ENCODE results near the gene TAPT1. TPM values are rescaled to one million over a fixed set of nuclear protein-coding genes. Genes with fewer than 3 reads are reported as not detected.

Gene TAPT1
- total RNA-seq, 1 donor from 2014 or later: 28.5 TPM

DNA sequence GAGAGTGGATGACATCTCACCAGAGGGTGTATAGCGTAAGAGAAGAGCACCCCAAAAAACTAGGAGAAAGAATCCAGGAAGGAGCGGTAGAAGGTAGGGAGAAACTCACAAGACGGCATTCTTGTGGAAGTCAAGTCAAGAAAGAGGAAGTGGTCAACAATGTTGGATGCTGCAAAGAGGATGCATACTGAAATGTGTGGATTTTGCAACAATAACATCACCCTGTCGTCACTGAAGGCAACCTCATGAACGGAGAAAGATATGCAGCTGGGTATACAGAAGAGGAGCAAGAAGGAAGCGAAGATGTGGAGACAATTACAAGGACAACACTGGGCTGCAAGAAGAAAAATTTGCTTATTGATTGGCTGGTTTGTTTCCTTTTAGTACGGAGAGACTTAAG is 11.4 kb upstream of the TAPT1 start:
- Histone ChIP-seq H3K27me3 (no peaks in the 10 kb centered on the region), H3K36me3 (no peaks in the 10 kb centered on the region), H3K9me3 (no peaks in the 10 kb centered on the region), H3K4me1 (no peaks in the 10 kb centered on the region), H3K4me3 (no peak overlapping the region), H3K27ac (no peak overlapping the region)
- no peak for DNase-seq (ENCODE audit: extremely low spot score in 2 of 2)
- no peak for TF ChIP-seq POLR2A (IDR thresholded peaks at IDR 0.05)
- no peak for TF ChIP-seq POLR2AphosphoS5 (IDR thresholded peaks at IDR 0.05; ENCODE audit: insufficient read depth in 1 of 2, low read depth in 1 of 2)
- TF ChIP-seq, protein P1, sequence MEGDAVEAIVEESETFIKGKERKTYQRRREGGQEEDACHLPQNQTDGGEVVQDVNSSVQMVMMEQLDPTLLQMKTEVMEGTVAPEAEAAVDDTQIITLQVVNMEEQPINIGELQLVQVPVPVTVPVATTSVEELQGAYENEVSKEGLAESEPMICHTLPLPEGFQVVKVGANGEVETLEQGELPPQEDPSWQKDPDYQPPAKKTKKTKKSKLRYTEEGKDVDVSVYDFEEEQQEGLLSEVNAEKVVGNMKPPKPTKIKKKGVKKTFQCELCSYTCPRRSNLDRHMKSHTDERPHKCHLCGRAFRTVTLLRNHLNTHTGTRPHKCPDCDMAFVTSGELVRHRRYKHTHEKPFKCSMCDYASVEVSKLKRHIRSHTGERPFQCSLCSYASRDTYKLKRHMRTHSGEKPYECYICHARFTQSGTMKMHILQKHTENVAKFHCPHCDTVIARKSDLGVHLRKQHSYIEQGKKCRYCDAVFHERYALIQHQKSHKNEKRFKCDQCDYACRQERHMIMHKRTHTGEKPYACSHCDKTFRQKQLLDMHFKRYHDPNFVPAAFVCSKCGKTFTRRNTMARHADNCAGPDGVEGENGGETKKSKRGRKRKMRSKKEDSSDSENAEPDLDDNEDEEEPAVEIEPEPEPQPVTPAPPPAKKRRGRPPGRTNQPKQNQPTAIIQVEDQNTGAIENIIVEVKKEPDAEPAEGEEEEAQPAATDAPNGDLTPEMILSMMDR (IDR thresholded peaks at IDR 0.05): no peak
- intact Hi-C loops (cut with DNase I): no loop called here

DNA sequence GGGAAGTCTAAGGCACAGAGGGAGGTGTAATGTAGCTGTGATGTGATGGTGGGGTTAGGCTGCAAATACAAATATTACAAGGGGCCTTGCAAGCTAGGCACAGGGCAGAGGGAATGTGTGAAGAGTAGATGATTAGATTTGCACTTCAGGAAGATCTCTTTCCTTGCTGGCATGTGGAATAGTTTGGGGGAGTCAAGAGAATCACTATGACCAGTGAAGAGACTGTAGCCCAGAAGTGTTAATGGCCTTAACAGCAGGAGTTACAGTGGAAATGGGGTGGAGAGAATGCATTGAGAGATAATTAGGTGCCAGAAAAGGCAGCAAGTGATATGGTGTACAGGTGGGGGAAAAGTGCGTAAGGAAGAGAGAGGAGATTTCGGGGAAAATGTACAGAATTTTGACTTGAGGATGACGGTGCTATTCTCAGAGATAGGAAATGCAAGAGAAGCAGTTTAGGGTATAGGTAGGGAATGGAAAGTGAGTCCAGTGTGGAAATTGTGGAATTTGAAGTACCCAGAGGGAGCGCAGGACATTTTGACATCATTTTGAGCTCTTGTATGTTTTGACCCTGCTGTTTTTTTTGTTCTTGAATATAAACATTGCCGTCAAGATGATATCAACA is 10.2 kb upstream of the TAPT1 start:
- H3K9me3 ChIP-seq: no peaks in the 10 kb centered on the region
- DNase-seq (ENCODE audit: extremely low spot score in 2 of 2): no peak
- no peak overlapping the region for H3K27ac ChIP-seq
- H3K36me3 ChIP-seq: no peaks in the 10 kb centered on the region
- peaks cover under 1% of the 10 kb centered on the region for H3K4me1 ChIP-seq
- H3K27me3 ChIP-seq: no peaks in the 10 kb centered on the region
- no peak for TF ChIP-seq POLR2AphosphoS5 (IDR thresholded peaks at IDR 0.05; ENCODE audit: insufficient read depth in 1 of 2, low read depth in 1 of 2)
- TF ChIP-seq POLR2A (IDR thresholded peaks at IDR 0.05): no peak
- TF ChIP-seq, protein P1 (IDR thresholded peaks at IDR 0.05): no peak
- intact Hi-C loops (cut with DNase I): no loop called here
- H3K4me3 ChIP-seq: no peak overlapping the region

DNA sequence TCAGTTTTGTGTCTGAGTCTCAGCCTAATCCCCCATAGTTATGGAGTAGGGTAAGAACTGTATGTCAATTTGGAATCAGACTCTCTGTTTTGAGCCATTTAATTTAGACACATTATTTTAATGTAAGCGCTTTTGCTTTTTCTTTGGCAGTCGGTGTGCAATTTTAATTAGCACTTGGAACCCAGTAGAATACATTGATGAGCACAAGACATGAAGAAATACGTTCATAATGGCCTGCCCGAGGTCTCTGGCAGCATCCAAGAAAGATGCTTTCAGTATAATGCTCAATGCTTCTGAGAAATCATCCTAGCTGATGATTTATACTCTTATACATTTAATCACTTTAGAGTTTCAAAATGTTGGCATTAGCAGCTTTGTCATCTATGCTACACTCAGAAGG is 8.9 kb upstream of the TAPT1 start:
- Histone ChIP-seq H3K4me1 (peaks cover 5% of the 10 kb centered on the region), H3K9me3 (no peaks in the 10 kb centered on the region), H3K27me3 (no peaks in the 10 kb centered on the region), H3K27ac (no peak overlapping the region), H3K4me3 (no peak overlapping the region), H3K36me3 (no peaks in the 10 kb centered on the region)
- no peak for TF ChIP-seq POLR2AphosphoS5 (IDR thresholded peaks at IDR 0.05; ENCODE audit: insufficient read depth in 1 of 2, low read depth in 1 of 2)
- TF ChIP-seq, protein P1 (IDR thresholded peaks at IDR 0.05): no peak
- no peak for TF ChIP-seq POLR2A (IDR thresholded peaks at IDR 0.05)
- no peak for DNase-seq (ENCODE audit: extremely low spot score in 2 of 2)
- intact Hi-C loops (cut with DNase I): no loop called here

DNA sequence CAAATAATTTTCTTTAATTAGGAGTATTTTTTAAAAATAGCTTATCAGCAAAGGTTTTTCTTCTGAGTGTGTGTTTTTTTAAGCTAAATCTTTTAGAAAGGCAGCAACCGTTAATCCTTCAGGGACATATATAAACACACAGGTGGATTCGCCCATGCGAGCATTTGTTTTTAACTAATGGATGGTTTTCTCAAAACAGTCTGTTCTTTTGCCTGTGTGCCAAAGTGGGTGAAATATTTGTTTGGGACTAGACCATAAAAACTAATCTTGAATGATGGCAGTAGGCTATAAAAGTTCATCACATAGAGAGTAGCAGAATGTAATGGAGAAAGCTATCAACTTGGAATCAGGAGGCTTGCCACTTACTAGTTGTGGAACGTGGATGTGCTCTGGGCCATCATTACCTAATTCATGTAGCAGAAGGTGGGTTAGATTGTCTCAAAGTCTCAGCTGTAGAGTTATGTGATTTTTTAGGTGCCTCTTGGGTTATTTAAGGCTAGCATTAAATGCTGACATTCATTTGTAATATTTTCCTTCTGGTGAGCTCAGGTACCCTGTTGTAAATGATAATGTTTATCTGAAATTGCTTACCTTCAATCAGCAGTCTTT is 7.4 kb upstream of the TAPT1 start:
- Histone ChIP-seq H3K36me3 (no peaks in the 10 kb centered on the region), H3K9me3 (no peaks in the 10 kb centered on the region), H3K27ac (no peak overlapping the region), H3K4me1 (peaks cover 5% of the 10 kb centered on the region), H3K27me3 (no peaks in the 10 kb centered on the region), H3K4me3 (no peak overlapping the region)
- TF ChIP-seq, protein P1 (IDR thresholded peaks at IDR 0.05): no peak
- TF ChIP-seq POLR2AphosphoS5 (IDR thresholded peaks at IDR 0.05; ENCODE audit: insufficient read depth in 1 of 2, low read depth in 1 of 2) (no peak), POLR2A (IDR thresholded peaks at IDR 0.05) (no peak)
- intact Hi-C loops (cut with DNase I): no loop called here
- DNase-seq (ENCODE audit: extremely low spot score in 2 of 2): no peak

DNA sequence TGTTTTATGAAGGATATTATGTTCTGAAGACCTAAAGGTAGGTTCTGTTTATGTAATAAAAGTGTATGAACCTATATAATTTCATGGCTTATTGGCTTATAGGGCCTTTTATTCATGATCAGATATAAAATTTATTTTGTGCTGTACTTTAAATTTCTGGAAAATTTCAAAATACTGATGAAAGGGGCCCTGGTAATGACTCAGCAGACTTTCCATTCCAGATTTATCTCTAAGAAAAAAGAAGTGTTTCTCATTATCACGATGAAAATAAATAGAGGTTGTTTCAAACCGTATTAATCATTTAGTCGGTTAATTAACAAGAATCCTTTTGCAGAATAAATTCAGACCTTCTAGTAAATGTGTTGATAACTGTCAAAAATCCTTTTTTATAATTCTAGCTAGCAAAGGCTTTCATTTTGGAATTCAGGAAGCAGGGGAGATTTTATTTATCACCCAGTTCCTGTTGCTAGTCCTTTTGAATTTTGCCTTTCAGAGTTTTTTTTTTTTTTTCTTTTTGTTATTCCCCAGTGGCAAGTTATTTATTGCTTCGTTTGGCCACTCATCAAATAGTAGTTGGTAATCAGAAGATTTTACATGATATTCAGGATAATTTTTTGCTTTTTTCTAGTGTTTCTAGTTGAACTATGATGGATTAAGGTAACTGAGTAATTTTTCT is 5.4 kb upstream of the TAPT1 start:
- no peak overlapping the region for H3K4me3 ChIP-seq

More for the DNA sequence above, 5.4 kb upstream of the TAPT1 start:
- TF ChIP-seq, protein P1 (IDR thresholded peaks at IDR 0.05): no peak
- TF ChIP-seq POLR2A (IDR thresholded peaks at IDR 0.05) (no peak), POLR2AphosphoS5 (IDR thresholded peaks at IDR 0.05; ENCODE audit: insufficient read depth in 1 of 2, low read depth in 1 of 2) (no peak)
- intact Hi-C loops (cut with DNase I): no loop called here
- Histone ChIP-seq H3K9me3 (no peaks in the 10 kb centered on the region), H3K36me3 (no peaks in the 10 kb centered on the region), H3K27me3 (no peaks in the 10 kb centered on the region), H3K27ac (no peak overlapping the region), H3K4me1 (peaks cover 5% of the 10 kb centered on the region)
- DNase-seq (ENCODE audit: extremely low spot score in 2 of 2): no peak

All from vagina (tissue), 2 donors.